Measurements from ENCODE around the gene RCN2. TPM values are rescaled to one million over a fixed set of nuclear protein-coding genes. Genes with fewer than 3 reads are reported as not detected.

The RCN2 gene
- total and polyA plus RNA-seq, 2 of the 8 experiments (the other 6 are each of a cell fraction or from before 2014, with no cell fraction given), result 65.6 to 137 TPM

- TF ChIP-seq CHD7 (IDR thresholded peaks at IDR 0.05; ENCODE audit: insufficient replicate concordance, low read length), result no peak
- no peak for TF ChIP-seq TCF12 (IDR thresholded peaks at IDR 0.05; ENCODE audit: low read depth, low read length)
- TF ChIP-seq MAX (IDR thresholded peaks at IDR 0.05), result no peak
- TF ChIP-seq GABPA (IDR thresholded peaks at IDR 0.05; ENCODE audit: borderline replicate concordance, insufficient read depth, low read length), result no peak
- TF ChIP-seq RBBP5 (IDR thresholded peaks at IDR 0.05; ENCODE audit: borderline replicate concordance, low read depth, low read length), result no peak
- no peak for TF ChIP-seq EP300 (IDR thresholded peaks at IDR 0.05; ENCODE audit: borderline replicate concordance in 1 of 2, low read depth in 2 of 2, low read length in 2 of 2)
- no peak for TF ChIP-seq TAF7 (optimal IDR thresholded peaks at IDR 0.05; ENCODE audit: borderline replicate concordance, low read depth, low read length)
- TF ChIP-seq NRF1 (IDR thresholded peaks at IDR 0.05; ENCODE audit: low read depth, low read length), result no peak
- TF ChIP-seq E2F6 (IDR thresholded peaks at IDR 0.05), result no peak
Observed at GRCh38 chr15:76898102-76898501, 33.4 kb upstream of the RCN2 start (continued).

All from H1 (cell line).